Omental fat pad (tissue), 4 donors: ENCODE results near the gene NME1. TPM values are rescaled to one million over a fixed set of nuclear protein-coding genes. Genes with fewer than 3 reads are reported as not detected.
"Not testable (repeated sequence)": the region's sequence is repeated elsewhere in the genome, so short reads cannot be mapped to it uniquely, and the experiment has no call there.

ENCODE experiments used
- ATAC-seq: fragments of 150-250 bp; one replicate; pipeline ENCODE4 v1.9.1; 2016; ENCODE audit warnings: mild to moderate bottlenecking, moderate library complexity; ENCODE audit not compliant: low FRiP score
- DNase-seq: peaks from one replicate; pipeline ENCODE4 v3.0.0-alpha.2; 2019; ENCODE audit warnings: low spot score
- CTCF ChIP-seq, 3 donors: fragments of 450-650 bp; IDR thresholded peaks; one replicate each; pipeline ENCODE4 v1.5.1; 2016 to 2017; ENCODE audit warnings: antibody characterized with exemption in 3 of 3, mild to moderate bottlenecking in 3 of 3, moderate library complexity in 2 of 3
- total RNA-seq, 4 donors: library from RNA; depleted of rRNA; stranded (reverse); fragments of >200 nt; gene quantifications; one replicate each; pipeline ENCODE4 v1.1.0, GENCODE V29; 2016

The NME1 gene
- total RNA-seq, 4 donors from 2014 or later: 24.1 to 95.2 (median 77.1) TPM

- ATAC-seq: peak; percentile 24
- TF ChIP-seq CTCF (IDR thresholded peaks at IDR 0.05): no peak
- DNase-seq: no peak
Measured at GRCh38 chr17:51165680-51166197, 12.4 kb downstream of the NME1 start.

GRCh38 chr17:51166198-51166986, 13.0 kb downstream of the NME1 start, which contains the start of gene NME2:
Gene NME2, plus strand, starts transcription at chr17:51166411. Its CDS starts 420 bp downstream, at chr17:51166831.
- ATAC-seq (peak; percentile 92), DNase-seq (peak; percentile 68)
- TF ChIP-seq CTCF (IDR thresholded peaks at IDR 0.05): no peak

- peak; percentile 62 for ATAC-seq
- TF ChIP-seq CTCF (IDR thresholded peaks at IDR 0.05): no peak
- no peak for DNase-seq
Measured at GRCh38 chr17:51166987-51167931, 13.9 kb downstream of the NME1 start.

GRCh38 chr17:51169340-51169739, 16.0 kb downstream of the NME1 start:
- no peak for ATAC-seq
- no peak for TF ChIP-seq CTCF (IDR thresholded peaks at IDR 0.05)
- DNase-seq: no peak

GRCh38 chr17:51170736-51171135, 17.4 kb downstream of the NME1 start:
- DNase-seq (no peak), ATAC-seq (no peak)
- no peak for TF ChIP-seq CTCF (IDR thresholded peaks at IDR 0.05)

- ATAC-seq, DNase-seq: not testable (repeated sequence)
Measured at GRCh38 chr17:51172030-51172429, 18.7 kb downstream of the NME1 start.

- no peak for TF ChIP-seq CTCF (IDR thresholded peaks at IDR 0.05)
- DNase-seq (no peak), ATAC-seq (no peak)
Measured at GRCh38 chr17:51180486-51180885, 27.1 kb downstream of the NME1 start.
